ENCODE results near the gene CATSPERZ.

- TF ChIP-seq CTCF (IDR thresholded peaks at IDR 0.05) (no peak), POLR2A (IDR thresholded peaks at IDR 0.05) (no peak)
Observed at GRCh38 chr11:64250415-64251015, 49.6 kb upstream of the CATSPERZ start.

Measured in transverse colon (tissue), 3 donors.